Activated naive CD4-positive, alpha-beta T cell treated with anti-CD3 and anti-CD28 coated beads, Interleukin-2, amount 50 U/mL, for 16 hours (primary cell): ENCODE measurements around the gene CDCA5.
A peak's percentile ranks its signal among the peaks of the same experiment; 100 is the strongest.

Source experiments
- DNase-seq: peaks from one replicate; pipeline ENCODE4 v3.0.0-alpha.2; 2020

The CDCA5 gene

GRCh38 chr11:65067446-65067845 lies 16.4 kb downstream of the CDCA5 start:
- DNase-seq: no peak

DNA sequence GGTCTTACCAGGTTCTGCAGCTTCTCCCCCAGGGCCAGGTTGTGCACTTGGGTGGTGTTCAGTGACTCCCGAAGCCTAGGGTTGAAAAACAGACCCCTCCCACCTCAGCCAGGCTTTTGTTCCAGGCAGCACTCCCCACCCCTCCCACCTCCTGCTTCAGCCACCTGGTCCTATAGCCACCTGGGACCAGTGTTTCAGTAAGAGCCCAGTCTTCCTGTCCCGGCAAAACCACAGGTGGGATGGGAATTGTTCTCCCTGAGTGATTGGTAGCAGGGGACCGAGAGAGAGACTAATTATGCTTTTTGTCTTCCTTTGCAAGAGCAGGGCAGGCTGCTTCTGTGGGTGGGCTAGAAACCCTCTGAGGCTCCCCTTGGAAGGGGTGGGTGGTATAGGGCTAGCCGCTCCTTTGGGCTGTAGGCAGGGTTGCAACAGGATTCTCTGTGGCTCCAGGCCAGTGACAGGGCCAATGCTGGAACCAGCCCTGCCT lies 17.0 kb downstream of the CDCA5 start:
- DNase-seq: no peak

GRCh38 chr11:65066315-65066714 lies 17.5 kb downstream of the CDCA5 start:
- no peak for DNase-seq

DNA sequence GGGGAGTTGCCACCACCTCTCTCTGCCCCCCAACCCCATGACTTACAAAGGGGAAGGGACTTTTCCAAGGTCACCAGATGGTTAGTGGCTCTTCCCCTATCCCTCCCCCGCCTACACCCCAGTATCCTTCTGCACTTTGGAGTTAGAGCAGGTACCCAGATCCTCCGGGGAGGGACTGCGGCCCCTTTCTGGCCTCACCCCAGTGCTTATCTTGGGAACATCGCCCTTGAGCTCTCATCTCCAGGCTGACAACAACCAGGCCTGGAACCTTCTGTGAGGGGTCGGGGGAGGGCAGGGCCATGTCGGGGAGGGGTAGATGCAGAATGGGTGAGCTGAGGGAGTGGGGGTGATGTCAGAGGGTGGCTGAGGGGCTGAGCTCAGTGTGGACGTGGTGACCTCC lies 18.0 kb downstream of the CDCA5 start:
- no peak for DNase-seq

DNA sequence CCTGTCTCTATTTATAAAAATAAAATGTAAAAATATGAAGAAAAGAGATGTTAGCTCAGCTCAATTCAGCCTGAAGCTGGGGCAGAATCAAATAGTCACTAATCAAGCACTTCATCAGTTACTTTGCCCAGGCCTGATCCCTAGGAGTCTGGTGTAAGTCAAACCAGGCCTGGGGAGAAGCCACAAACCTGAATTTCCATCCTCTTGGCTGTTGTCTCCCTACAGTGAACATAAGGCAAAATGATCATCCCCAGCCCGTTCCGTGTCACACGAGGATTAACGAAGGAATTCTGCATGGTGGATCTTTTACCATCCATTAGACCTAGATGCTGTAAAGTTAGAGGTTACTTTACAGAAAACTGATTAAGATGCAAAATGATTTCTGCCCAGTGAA lies 19.0 kb downstream of the CDCA5 start:
- DNase-seq: no peak

DNA sequence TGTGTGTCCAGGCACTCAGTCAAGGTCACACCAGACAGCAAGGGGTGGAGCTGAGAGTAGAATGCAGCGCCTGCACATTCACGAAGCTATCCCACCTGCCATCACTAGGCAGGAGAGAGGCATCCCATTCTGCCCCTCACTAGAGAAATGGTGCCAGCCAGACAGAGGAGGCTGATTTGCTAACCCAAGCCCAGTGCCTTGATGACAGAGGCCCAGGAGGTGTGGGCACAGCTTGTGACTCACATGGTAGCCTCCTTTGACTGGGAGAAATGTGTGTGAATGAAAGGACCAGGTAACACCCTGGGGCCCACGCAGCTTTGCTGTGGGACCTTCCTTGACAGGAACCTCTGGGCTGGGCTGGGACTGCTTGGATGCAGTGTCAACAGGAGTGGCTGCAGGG lies 20.3 kb downstream of the CDCA5 start:
- DNase-seq: no peak

DNA sequence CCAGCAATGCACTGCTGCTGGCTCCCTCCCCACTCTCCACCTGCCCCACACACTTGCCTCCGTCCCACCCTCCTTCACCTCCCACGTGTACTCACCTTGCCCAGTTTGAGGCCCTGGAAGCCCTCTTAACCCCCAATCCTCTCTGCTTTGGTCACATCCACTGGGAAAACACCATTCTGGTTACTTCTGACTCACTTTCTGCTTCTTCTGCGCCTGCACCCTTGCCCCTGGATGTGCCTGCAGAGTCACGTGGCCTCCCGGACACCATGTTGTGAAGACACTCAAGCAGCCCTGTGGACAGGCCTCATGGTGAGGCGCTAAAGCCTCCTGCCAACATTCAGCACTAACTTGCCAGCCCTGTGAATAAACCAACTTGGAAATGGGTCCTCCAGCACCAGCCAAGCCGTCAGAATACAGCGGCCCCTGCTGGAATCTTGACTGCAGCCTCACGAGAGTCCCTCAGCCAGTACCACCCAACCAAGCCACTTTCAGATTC lies 22.9 kb downstream of the CDCA5 start:
- DNase-seq: no peak

DNA sequence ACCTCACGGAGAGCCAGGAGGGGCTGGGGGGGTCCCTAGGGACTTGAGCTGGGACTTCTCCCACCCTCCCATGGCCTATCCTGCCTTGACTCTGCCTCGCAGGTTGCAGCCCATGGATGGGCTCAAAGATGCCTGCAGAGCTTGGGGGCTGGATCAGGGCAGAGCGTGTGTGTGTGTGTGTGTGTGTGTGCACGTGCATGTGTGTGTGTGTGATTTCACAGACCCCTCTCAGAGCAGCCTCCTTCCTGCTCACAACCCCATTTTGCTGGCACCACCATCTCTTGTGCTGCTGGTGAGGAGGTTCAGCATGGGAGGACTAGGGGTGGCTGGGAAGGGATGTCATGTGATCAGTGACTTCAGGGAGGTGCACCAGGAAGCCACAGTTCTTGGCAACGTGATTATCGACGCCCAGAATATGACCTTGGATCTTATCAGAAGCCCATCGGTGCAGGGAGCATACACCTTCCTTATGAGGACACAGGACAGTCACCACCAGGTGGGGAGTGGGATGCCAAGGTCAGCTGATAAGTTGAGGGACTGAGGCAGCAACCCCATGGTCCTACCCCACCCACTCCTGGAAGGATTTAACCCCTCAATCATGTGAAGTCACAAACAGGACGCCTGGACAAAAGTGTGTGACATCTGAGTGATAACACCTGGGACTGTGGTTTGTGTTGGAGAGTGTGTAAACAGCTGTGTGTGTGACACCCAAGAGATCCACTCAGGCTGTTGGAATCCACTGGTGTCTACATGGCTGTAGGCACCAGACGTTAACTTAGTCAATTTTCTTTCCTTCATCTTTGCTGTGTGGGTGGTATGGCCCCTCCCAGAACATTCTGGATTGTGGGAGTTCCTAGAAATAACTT lies 23.6 kb downstream of the CDCA5 start:
- no peak for DNase-seq

- no peak for DNase-seq
These were observed 24.3 kb downstream of the CDCA5 start for GRCh38 chr11:65059523-65059922.

- no peak for DNase-seq
These were observed 25.3 kb downstream of the CDCA5 start, which contains the start of gene NAALADL1 for GRCh38 chr11:65058419-65059054. Gene NAALADL1 (minus strand): TSS chr11:65058553. CDS start chr11:65058521, 32 bp downstream.

DNA sequence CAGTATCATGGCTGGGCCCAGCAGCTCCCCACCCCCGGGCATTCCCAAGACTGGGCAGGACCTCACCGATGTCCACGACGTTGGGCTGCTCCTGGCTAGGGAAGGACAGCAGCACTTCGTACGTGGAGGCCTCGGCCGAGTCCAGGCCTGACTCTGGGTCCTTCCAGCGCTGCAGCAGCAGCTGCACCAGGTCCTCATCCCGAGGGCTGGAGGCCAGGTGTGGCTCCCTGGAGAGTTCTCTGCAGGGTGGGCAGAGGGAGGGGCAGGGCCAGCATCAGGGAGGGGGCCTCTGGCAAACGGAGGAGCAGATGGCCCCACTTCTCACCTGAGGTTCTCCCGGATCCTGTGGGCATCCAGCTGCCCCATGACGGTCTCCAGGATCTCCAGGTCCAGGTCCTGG lies 25.8 kb downstream of the CDCA5 start:
- DNase-seq: no peak

GRCh38 chr11:65057526-65057925 lies 26.3 kb downstream of the CDCA5 start:
- no peak for DNase-seq

GRCh38 chr11:65056999-65057398 lies 26.8 kb downstream of the CDCA5 start:
- DNase-seq: no peak

DNA sequence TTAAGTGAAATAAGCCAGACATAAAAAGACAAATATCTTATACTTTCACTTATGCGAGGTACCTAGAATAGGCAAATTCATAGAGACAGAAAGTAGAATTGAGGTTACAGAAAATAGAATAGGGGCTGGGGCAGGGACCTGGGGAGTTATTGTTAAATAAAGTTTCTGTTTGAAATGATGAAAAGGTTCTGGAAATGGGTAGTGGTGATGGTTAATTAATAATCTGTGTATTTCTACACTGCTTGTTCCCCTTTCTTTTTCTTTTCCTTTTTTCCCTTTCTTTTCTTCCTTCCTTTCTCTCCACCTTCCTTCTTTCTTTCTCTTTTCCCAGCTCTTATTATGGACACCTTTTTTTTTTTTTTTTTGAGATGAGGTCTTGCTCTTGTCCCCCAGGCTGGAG lies 28.3 kb downstream of the CDCA5 start:
- no peak for DNase-seq

DNA sequence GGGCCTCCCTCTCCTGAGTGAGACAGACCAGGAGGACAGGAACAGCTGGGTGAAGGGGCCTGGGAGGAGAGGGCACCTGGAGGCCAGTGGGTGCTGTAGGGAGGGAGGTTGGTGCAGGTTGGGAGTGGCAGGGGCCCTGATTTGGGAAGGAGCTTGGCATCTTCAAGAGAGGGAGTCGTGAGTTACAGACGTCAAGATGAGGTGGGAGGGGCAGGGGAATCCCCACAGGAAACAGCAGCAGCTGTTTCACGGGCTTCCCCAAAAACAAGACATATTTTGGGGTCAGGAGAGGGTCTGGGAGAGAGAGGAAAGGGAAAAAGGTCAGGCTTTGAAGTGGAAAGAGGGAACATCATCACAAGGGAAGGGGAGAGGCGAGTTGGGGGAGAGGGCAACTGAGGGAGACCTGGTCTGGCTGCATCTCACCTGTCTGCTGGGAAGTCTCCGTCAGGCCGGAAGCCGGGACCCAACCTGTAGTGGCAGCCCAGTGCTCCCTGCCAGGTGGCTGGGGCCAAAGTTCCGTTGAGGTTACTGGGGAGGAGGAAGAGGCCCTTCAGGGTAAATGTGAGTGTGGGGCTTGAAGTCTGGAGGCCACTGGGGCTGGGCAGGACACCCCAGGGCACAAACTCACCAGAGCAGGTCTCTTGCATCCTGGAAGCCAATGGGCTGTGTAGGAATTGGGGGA lies 29.9 kb downstream of the CDCA5 start:
- DNase-seq: no peak

DNA sequence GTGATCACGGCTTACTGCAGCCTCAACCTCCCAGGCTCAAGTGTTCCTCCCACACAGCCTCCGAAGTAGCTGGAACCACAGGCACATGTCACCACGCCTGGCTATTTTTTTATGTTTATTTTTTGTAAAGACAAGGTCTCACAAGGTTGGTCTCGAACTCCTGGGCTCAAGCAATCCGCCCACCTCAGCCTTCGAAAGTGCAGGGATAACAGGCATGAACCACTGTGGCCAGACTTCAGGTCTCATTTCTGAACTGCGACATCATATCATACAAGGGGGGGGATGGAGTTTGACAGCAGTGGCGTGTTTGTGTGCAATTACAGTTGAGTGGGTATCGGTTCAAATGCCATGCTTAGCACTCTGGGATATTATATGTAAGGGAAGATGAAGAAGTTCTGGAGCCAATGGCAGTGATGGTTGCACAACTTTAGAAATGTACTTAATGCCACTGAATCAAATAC lies 32.4 kb downstream of the CDCA5 start:
- DNase-seq: no peak

- peak; percentile 34 for DNase-seq
These were observed 36.0 kb downstream of the CDCA5 start for GRCh38 chr11:65047581-65048422.

- no peak for DNase-seq
These were observed 38.1 kb downstream of the CDCA5 start for GRCh38 chr11:65045728-65046127.

DNA sequence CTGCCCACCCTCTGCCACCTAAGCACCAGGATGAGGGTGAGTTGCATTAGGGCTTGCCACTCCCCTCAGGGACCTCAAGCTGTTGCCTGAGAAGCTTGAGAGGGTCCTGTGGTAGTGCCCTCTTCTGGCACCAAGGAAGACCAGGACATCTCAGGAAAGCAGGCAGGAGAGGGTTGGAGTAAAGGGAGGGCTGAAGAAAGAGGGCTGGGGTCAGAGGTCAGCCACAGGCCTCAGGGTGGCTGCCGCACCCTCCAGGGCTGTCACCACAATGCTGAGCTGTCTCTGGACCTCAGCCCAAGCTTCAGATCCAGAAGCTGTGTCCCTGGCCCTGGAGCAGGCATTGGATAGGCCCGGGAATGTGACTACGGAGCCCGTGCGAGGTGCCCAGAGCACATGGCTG lies 38.8 kb downstream of the CDCA5 start:
- DNase-seq: no peak

DNA sequence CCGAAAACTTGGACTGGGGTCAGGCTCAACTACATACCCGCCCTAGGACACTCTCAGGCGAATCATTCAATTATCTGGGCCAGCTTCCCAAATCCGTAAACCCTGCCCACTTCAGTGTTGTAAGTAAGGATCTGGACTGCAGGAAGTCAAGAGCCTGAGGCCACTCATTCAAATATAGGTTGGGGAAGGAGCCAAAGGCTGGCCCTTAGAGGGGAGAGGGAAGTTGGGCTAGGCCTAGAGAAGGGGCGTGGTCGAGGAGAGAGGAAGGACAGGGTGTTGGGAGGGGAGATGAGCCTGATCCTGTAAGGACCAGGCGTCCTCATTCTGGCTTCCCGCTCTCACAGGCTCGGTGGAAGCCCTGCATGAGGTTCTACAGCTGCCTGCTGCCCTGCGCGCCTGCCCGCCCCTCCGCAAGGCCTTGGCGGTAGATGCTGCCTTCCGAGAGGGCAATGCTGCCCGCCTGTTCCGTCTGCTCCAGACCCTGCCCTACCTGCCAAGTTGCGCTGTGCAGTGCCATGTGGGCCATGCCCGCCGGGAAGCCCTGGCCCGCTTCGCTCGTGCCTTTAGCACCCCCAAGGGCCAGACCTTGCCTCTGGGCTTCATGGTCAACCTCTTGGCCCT lies 39.8 kb downstream of the CDCA5 start:
- DNase-seq: no peak

DNA sequence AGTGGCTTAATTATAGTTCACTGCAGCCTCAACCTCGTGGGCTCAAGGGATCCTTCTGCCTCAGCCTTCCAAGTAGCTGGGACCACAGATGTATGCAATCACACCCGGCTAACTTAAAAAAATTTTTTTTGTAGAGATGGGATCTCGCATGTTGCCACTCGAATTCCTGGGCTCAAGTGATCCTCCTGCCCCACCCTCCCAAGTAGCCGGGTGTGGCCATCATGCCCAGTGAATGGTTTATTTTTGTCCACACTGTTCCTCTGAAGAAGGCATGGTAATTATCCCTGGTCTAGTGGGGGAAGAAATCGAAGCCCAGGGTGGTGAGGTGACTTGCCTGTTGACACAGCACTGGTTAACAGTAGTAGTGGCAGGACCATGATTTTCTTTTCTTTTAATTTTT lies 40.9 kb downstream of the CDCA5 start:
- no peak for DNase-seq
